Renal cortex interstitium (tissue), 15 donors: Measurements from ENCODE around the gene THOC6. TPM values are rescaled to one million over a fixed set of nuclear protein-coding genes. Genes with fewer than 3 reads are reported as not detected.

Experiments used
- DNase-seq, 11 donors: peaks; one replicate each; pipeline ENCODE4 v3.0.0-alpha.2; 2013; ENCODE audit warnings: low read depth in 9 of 11, low spot score in 4 of 11; ENCODE audit errors: extremely low read depth in 1 of 11
- long read RNA-seq, 16 experiments: transcript quantifications; one replicate each; lab custom pipeline, GENCODE V29; 2026
- polyA plus RNA-seq, 3 donors: library from polyadenylated mRNA; unstranded; fragments of 120-200 nt; gene quantifications; one replicate each; pipeline ENCODE4 v1.2.1, GENCODE V29; 2013; ENCODE audit not compliant: insufficient read length in 3 of 3

Gene THOC6
- 10 to 100 TPM; 28.2 to 35.9 (median 30.5) TPM for polyA plus RNA-seq
- long read RNA-seq, donor 1, transcript THOC6-202 (13 exons, 1,419 nt): major isoform, 7 of 9 reads
- long read RNA-seq, donor 1, partial matches to known transcripts: 0 of 9 reads
- long read RNA-seq, donor 1, other reads (novel, unspliced or antisense): 0 of 9 reads
- long read RNA-seq, donor 2, partial matches to known transcripts: 0 of 3 reads
- long read RNA-seq, donor 2, other reads (novel, unspliced or antisense): 0 of 3 reads
- long read RNA-seq, donor 3, transcript THOC6-202 (13 exons, 1,419 nt): major isoform, 12 of 14 reads
- long read RNA-seq, donor 3, partial matches to known transcripts: 0 of 14 reads
- long read RNA-seq, donor 3, other reads (novel, unspliced or antisense): 0 of 14 reads
- long read RNA-seq, donor 4, transcript THOC6-202 (13 exons, 1,419 nt): major isoform, 6 of 8 reads
- long read RNA-seq, donor 4, partial matches to known transcripts: 0 of 8 reads
- long read RNA-seq, donor 4, other reads (novel, unspliced or antisense): 0 of 8 reads
- long read RNA-seq, donor 5: 0 reads
- long read RNA-seq, donor 6, transcript THOC6-202 (13 exons, 1,419 nt): major isoform, 5 of 6 reads
- long read RNA-seq, donor 6, partial matches to known transcripts: 0 of 6 reads
- long read RNA-seq, donor 6, other reads (novel, unspliced or antisense): 0 of 6 reads
- long read RNA-seq, donor 7, transcript THOC6-202 (13 exons, 1,419 nt): major isoform, 6 of 7 reads
- long read RNA-seq, donor 7, partial matches to known transcripts: 0 of 7 reads
- long read RNA-seq, donor 7, other reads (novel, unspliced or antisense): 0 of 7 reads
- long read RNA-seq, donor 8: 0 reads
- long read RNA-seq, donor 9, partial matches to known transcripts: 0 of 2 reads
- long read RNA-seq, donor 9, other reads (novel, unspliced or antisense): 0 of 2 reads
- long read RNA-seq, donor 10, transcript THOC6-202 (13 exons, 1,419 nt): major isoform, 9 of 16 reads
- long read RNA-seq, donor 10, partial matches to known transcripts: 7 of 16 reads
- long read RNA-seq, donor 10, other reads (novel, unspliced or antisense): 0 of 16 reads
- long read RNA-seq, donor 11, transcript THOC6-202 (13 exons, 1,419 nt): major isoform, 6 of 6 reads
- long read RNA-seq, donor 11, partial matches to known transcripts: 0 of 6 reads
- long read RNA-seq, donor 11, other reads (novel, unspliced or antisense): 0 of 6 reads
- long read RNA-seq, donor 12, partial matches to known transcripts: 0 of 4 reads
- long read RNA-seq, donor 12, other reads (novel, unspliced or antisense): 0 of 4 reads
- long read RNA-seq, donor 13: 0 reads
- long read RNA-seq, donor 14, transcript THOC6-202 (13 exons, 1,419 nt): major isoform, 6 of 6 reads
- long read RNA-seq, donor 14, partial matches to known transcripts: 0 of 6 reads
- long read RNA-seq, donor 14, other reads (novel, unspliced or antisense): 0 of 6 reads
- long read RNA-seq, donor 15, partial matches to known transcripts: 0 of 4 reads
- long read RNA-seq, donor 15, other reads (novel, unspliced or antisense): 0 of 4 reads
- long read RNA-seq, donor 16, transcript THOC6-202 (13 exons, 1,419 nt): major isoform, 17 of 32 reads
- long read RNA-seq, donor 16, partial matches to known transcripts: 7 of 32 reads
- long read RNA-seq, donor 16, other reads (novel, unspliced or antisense): 6 of 32 reads

GRCh38 chr16:3023669-3024478 is at the start of gene THOC6, which contains the start of gene HCFC1R1:
Gene THOC6, plus strand, starts transcription at chr16:3024035. Its CDS starts 292 bp downstream, at chr16:3024327.
Gene HCFC1R1, minus strand, starts transcription at chr16:3023942. Its CDS starts 1 bp downstream, at chr16:3023941.
- peak in 10 of 11 donors; percentile 90 to 97 (median 95) for DNase-seq

- no peak for DNase-seq
Measured at GRCh38 chr16:2974319-2975056, 49.3 kb upstream of the THOC6 start.

- DNase-seq: no peak
Measured at GRCh38 chr16:2975161-2975795, 48.6 kb upstream of the THOC6 start.

- no peak for DNase-seq
Measured at GRCh38 chr16:2976201-2976600, 47.6 kb upstream of the THOC6 start.

- no peak for DNase-seq
Measured at GRCh38 chr16:2976673-2977072, 47.2 kb upstream of the THOC6 start.

- no peak for DNase-seq
Measured at GRCh38 chr16:2977440-2977839, 46.4 kb upstream of the THOC6 start.

- DNase-seq: no peak
Measured at GRCh38 chr16:2979669-2980226, 44.1 kb upstream of the THOC6 start.

GRCh38 chr16:2980227-2981176 is 43.3 kb upstream of the THOC6 start, which contains the start of gene PKMYT1:
Gene PKMYT1, minus strand, starts transcription at chr16:2980446. Its CDS starts 789 bp downstream, at chr16:2979657.
- DNase-seq: peak in 10 of 11 donors; percentile 71 to 91 (median 86)

- no peak for DNase-seq
Measured at GRCh38 chr16:2981177-2981898, 42.5 kb upstream of the THOC6 start.

- no peak for DNase-seq
Measured at GRCh38 chr16:2981899-2982250, 42.0 kb upstream of the THOC6 start.

- no peak for DNase-seq
Measured at GRCh38 chr16:2982402-2982801, 41.4 kb upstream of the THOC6 start.

GRCh38 chr16:2983706-2984136 is 40.1 kb upstream of the THOC6 start:
- peak in 4 of 11 donors; percentile 62 to 75 (median 71) for DNase-seq

- DNase-seq: no peak
Measured at GRCh38 chr16:2985462-2985861, 38.4 kb upstream of the THOC6 start.

GRCh38 chr16:2985893-2986355 is 37.9 kb upstream of the THOC6 start:
- no peak for DNase-seq
